HepG2 (cell line): ENCODE measurements around the gene HABP4. TPM values are rescaled to one million over a fixed set of nuclear protein-coding genes. Genes with fewer than 3 reads are reported as not detected.
A peak's percentile ranks its signal among the peaks of the same experiment; 100 is the strongest.

ENCODE experiments used
- CCDC6 ChIP-seq: sonication (generic); formaldehyde crosslinking; IDR thresholded peaks from 2 replicates; pipeline ENCODE4 v1.8.1; 2022; ENCODE audit warnings: mild to moderate bottlenecking, missing genetic modification reagents, moderate library complexity
- CHCHD3 ChIP-seq: sonication (generic); formaldehyde crosslinking; IDR thresholded peaks from 2 replicates; pipeline ENCODE4 v1.8.0; 2022; ENCODE audit warnings: mild to moderate bottlenecking, missing genetic modification reagents, moderate library complexity
- FOXK2 ChIP-seq: fragments of 450-650 bp; IDR thresholded peaks from 2 replicates; pipeline ENCODE4 v1.6.1; 2016
- GFI1 ChIP-seq: sonication (generic); formaldehyde crosslinking; IDR thresholded peaks from 2 replicates; pipeline ENCODE4 v1.5.0; 2020; ENCODE audit warnings: missing genetic modification reagents, mild to moderate bottlenecking, borderline replicate concordance
- KDM1A ChIP-seq: IDR thresholded peaks from 2 replicates; pipeline ENCODE4 v1.6.1; 2016; ENCODE audit warnings: missing compliant biosample characterization
- SETDB1 ChIP-seq: sonication (generic); formaldehyde crosslinking; IDR thresholded peaks from 2 replicates; pipeline ENCODE4 v1.5.1; 2020; ENCODE audit warnings: missing genetic modification reagents, mild to moderate bottlenecking, borderline replicate concordance
- TBL1XR1 ChIP-seq: fragments of 150-350 bp; IDR thresholded peaks from 2 replicates; pipeline ENCODE4 v1.6.1; 2014; ENCODE audit warnings: borderline replicate concordance, low read length; ENCODE audit not compliant: partially characterized antibody
- TBX2 ChIP-seq: sonication (generic); formaldehyde crosslinking; IDR thresholded peaks from 2 replicates; pipeline ENCODE4 v1.5.0; 2020; ENCODE audit warnings: missing genetic modification reagents, mild to moderate bottlenecking, borderline replicate concordance
- ZBTB20 ChIP-seq: sonication (generic); formaldehyde crosslinking; IDR thresholded peaks from 2 replicates; pipeline ENCODE4 v1.8.1; 2023; ENCODE audit warnings: missing genetic modification reagents, low read depth, mild to moderate bottlenecking, borderline replicate concordance
- ZBTB38 ChIP-seq: sonication (generic); formaldehyde crosslinking; IDR thresholded peaks from 2 replicates; pipeline ENCODE4 v1.5.1; 2020; ENCODE audit warnings: mild to moderate bottlenecking, missing genetic modification reagents
- ZNF737 ChIP-seq: sonication (generic); formaldehyde crosslinking; IDR thresholded peaks from 2 replicates; pipeline ENCODE4 v1.5.0; 2020; ENCODE audit warnings: missing genetic modification reagents, mild to moderate bottlenecking, borderline replicate concordance
- ZNF781 ChIP-seq: sonication (generic); formaldehyde crosslinking; IDR thresholded peaks from 2 replicates; pipeline ENCODE4 v1.5.1; 2020; ENCODE audit warnings: borderline replicate concordance, mild to moderate bottlenecking, missing genetic modification reagents; ENCODE audit errors: not compliant biosample characterization
- ZSCAN31 ChIP-seq: sonication (generic); formaldehyde crosslinking; IDR thresholded peaks from 2 replicates; pipeline ENCODE4 v1.5.0; 2020; ENCODE audit warnings: low read depth, mild to moderate bottlenecking, missing genetic modification reagents
- polyA plus RNA-seq, 8 experiments: library from polyadenylated mRNA; depleted of rRNA in 3 of 8; stranded (reverse) in 7 of 8; unstranded in 1 of 8; fragments of >200 nt; fragmentation: Illumina TruSeq in 4 of 8; extraction: Trizol in 4 of 8; gene quantifications; 2 replicates each; pipeline versions ENCODE4 v1.2.1 to v1.2.3, GENCODE V29; 2011 to 2016; ENCODE audit warnings: low read depth in 4 of 8, missing spikeins in 1 of 8, mixed read lengths in 1 of 8; ENCODE audit not compliant: insufficient read depth in 1 of 8
- total RNA-seq, 5 experiments: library from RNA; depleted of rRNA; stranded (reverse); fragments of >200 nt; fragmentation: Illumina TruSeq; extraction: Trizol; gene quantifications; 2 replicates each; pipeline ENCODE4 v1.2.3, GENCODE V29; 2016; ENCODE audit warnings: low read depth in 1 of 5
- TF ChIP-seq, protein P1 (sequence below): sonication (generic); formaldehyde crosslinking; IDR thresholded peaks from 2 replicates; pipeline ENCODE4 v1.4.0; 2020; ENCODE audit warnings: missing genetic modification reagents, mild to moderate bottlenecking, borderline replicate concordance
- TF ChIP-seq, protein P2 (sequence below): sonication (generic); formaldehyde crosslinking; IDR thresholded peaks from 2 replicates; pipeline ENCODE4 v1.5.0; 2020; ENCODE audit warnings: missing genetic modification reagents, mild to moderate bottlenecking, borderline replicate concordance
- TF ChIP-seq, protein P3 (sequence below): IDR thresholded peaks from 2 replicates; pipeline ENCODE4 v1.6.1; 2018; ENCODE audit warnings: missing genetic modification reagents
- TF ChIP-seq, protein P4 (sequence below): sonication (generic); formaldehyde crosslinking; IDR thresholded peaks from 2 replicates; pipeline ENCODE4 v1.8.0; 2022; ENCODE audit warnings: missing genetic modification reagents, mild to moderate bottlenecking, inconsistent platforms, borderline replicate concordance
- TF ChIP-seq, protein P5 (sequence below): sonication (generic); formaldehyde crosslinking; IDR thresholded peaks from 2 replicates; pipeline ENCODE4; 2020; ENCODE audit warnings: missing genetic modification reagents, mild to moderate bottlenecking, borderline replicate concordance
- TF ChIP-seq, protein P6 (sequence below): sonication (generic); formaldehyde crosslinking; IDR thresholded peaks from 2 replicates; pipeline ENCODE4 v1.5.0; 2020; ENCODE audit warnings: mild to moderate bottlenecking, missing genetic modification reagents, moderate library complexity

HABP4 gene
- total and polyA plus RNA-seq, 2 of the 13 experiments (the other 11 are each of a cell fraction or from before 2014, with no cell fraction given): 14.3 to 26.6 TPM

DNA sequence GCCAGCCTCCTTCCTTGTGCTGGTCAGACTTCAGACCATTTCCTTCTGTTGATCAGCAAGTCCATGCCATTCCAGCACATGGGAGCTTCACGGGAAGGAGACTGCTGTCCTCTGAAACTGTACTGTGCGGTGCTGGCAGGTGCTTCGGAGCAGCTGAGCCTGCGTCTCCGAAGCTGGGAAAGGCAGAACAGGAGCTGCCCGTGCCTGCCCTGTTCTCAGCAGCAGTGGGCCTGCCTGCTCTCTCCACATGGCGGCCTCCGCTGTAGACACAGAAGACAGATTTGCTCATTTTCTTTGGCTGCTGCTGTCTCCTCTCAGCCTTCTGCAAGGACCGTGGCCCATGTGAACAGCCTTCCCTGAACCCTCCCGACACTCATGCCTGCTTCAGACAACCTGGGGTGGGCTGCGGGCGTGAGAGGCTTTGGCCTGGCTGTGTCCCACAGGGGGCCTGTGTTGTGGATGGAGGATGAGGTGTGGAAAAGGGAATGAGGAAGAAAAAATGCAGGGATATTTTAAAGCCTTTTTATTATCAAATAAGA, 43.1 kb downstream of the HABP4 start (continued):
- TF ChIP-seq, protein P1, sequence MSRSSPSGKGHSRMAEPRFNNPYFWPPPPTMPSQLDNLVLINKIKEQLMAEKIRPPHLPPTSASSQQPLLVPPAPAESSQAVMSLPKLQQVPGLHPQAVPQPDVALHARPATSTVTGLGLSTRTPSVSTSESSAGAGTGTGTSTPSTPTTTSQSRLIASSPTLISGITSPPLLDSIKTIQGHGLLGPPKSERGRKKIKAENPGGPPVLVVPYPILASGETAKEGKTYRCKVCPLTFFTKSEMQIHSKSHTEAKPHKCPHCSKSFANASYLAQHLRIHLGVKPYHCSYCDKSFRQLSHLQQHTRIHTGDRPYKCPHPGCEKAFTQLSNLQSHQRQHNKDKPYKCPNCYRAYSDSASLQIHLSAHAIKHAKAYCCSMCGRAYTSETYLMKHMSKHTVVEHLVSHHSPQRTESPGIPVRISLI: no peak
- TF ChIP-seq, protein P2, sequence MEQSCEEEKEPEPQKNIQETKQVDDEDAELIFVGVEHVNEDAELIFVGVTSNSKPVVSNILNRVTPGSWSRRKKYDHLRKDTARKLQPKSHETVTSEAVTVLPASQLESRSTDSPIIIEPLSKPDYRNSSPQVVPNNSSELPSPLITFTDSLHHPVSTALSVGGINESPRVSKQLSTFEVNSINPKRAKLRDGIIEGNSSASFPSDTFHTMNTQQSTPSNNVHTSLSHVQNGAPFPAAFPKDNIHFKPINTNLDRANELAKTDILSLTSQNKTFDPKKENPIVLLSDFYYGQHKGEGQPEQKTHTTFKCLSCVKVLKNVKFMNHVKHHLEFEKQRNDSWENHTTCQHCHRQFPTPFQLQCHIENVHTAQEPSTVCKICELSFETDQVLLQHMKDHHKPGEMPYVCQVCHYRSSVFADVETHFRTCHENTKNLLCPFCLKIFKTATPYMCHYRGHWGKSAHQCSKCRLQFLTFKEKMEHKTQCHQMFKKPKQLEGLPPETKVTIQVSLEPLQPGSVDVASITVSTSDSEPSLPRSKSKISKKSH (CRISPR knock-in tag): no peak
- no peak for TF ChIP-seq KDM1A (CRISPR knock-in tag)
- no peak for TF ChIP-seq ZNF737 (CRISPR knock-in tag)
- TF ChIP-seq, protein P3, sequence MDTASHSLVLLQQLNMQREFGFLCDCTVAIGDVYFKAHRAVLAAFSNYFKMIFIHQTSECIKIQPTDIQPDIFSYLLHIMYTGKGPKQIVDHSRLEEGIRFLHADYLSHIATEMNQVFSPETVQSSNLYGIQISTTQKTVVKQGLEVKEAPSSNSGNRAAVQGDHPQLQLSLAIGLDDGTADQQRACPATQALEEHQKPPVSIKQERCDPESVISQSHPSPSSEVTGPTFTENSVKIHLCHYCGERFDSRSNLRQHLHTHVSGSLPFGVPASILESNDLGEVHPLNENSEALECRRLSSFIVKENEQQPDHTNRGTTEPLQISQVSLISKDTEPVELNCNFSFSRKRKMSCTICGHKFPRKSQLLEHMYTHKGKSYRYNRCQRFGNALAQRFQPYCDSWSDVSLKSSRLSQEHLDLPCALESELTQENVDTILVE (CRISPR knock-in tag): no peak
- TF ChIP-seq CCDC6 (CRISPR knock-in tag): no peak
- no peak for TF ChIP-seq ZSCAN31 (CRISPR knock-in tag)
- TF ChIP-seq GFI1: no peak
- TF ChIP-seq, protein P4, sequence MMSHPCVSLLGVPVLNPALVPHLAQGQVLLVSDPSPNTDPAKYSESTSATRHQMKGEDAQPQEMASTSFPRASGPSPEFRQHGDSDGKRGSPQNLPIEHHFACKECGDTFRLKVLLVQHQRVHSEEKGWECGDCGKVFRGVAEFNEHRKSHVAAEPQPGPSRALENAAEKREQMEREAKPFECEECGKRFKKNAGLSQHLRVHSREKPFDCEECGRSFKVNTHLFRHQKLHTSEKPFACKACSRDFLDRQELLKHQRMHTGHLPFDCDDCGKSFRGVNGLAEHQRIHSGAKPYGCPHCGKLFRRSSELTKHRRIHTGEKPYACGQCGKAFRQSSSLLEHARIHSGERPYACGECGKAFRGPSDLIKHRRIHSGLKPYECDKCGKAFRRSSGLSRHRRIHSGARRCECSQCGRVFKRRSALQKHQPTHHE: no peak
- no peak for TF ChIP-seq TBX2 (CRISPR knock-in tag)
- no peak for TF ChIP-seq ZBTB20 (CRISPR knock-in tag)
- TF ChIP-seq FOXK2: no peak
- TF ChIP-seq CHCHD3 (CRISPR knock-in tag): no peak
- TF ChIP-seq ZBTB38: peak; percentile 83
- TF ChIP-seq ZNF781 (CRISPR knock-in tag): no peak
- TF ChIP-seq, protein P5, sequence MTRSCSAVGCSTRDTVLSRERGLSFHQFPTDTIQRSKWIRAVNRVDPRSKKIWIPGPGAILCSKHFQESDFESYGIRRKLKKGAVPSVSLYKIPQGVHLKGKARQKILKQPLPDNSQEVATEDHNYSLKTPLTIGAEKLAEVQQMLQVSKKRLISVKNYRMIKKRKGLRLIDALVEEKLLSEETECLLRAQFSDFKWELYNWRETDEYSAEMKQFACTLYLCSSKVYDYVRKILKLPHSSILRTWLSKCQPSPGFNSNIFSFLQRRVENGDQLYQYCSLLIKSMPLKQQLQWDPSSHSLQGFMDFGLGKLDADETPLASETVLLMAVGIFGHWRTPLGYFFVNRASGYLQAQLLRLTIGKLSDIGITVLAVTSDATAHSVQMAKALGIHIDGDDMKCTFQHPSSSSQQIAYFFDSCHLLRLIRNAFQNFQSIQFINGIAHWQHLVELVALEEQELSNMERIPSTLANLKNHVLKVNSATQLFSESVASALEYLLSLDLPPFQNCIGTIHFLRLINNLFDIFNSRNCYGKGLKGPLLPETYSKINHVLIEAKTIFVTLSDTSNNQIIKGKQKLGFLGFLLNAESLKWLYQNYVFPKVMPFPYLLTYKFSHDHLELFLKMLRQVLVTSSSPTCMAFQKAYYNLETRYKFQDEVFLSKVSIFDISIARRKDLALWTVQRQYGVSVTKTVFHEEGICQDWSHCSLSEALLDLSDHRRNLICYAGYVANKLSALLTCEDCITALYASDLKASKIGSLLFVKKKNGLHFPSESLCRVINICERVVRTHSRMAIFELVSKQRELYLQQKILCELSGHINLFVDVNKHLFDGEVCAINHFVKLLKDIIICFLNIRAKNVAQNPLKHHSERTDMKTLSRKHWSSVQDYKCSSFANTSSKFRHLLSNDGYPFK (CRISPR knock-in tag): no peak
- TF ChIP-seq, protein P6, sequence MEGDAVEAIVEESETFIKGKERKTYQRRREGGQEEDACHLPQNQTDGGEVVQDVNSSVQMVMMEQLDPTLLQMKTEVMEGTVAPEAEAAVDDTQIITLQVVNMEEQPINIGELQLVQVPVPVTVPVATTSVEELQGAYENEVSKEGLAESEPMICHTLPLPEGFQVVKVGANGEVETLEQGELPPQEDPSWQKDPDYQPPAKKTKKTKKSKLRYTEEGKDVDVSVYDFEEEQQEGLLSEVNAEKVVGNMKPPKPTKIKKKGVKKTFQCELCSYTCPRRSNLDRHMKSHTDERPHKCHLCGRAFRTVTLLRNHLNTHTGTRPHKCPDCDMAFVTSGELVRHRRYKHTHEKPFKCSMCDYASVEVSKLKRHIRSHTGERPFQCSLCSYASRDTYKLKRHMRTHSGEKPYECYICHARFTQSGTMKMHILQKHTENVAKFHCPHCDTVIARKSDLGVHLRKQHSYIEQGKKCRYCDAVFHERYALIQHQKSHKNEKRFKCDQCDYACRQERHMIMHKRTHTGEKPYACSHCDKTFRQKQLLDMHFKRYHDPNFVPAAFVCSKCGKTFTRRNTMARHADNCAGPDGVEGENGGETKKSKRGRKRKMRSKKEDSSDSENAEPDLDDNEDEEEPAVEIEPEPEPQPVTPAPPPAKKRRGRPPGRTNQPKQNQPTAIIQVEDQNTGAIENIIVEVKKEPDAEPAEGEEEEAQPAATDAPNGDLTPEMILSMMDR (CRISPR knock-in tag): no peak
- no peak for TF ChIP-seq SETDB1 (CRISPR knock-in tag)
- no peak for TF ChIP-seq TBL1XR1
